Measurements from ENCODE around the gene WNT9B. TPM values are rescaled to one million over a fixed set of nuclear protein-coding genes. Genes with fewer than 3 reads are reported as not detected.
A peak's percentile ranks its signal among the peaks of the same experiment; 100 is the strongest.

WNT9B gene
- total and polyA plus RNA-seq, 2 experiments from 2014 or later: 0.17 TPM; not detected in 1

DNA sequence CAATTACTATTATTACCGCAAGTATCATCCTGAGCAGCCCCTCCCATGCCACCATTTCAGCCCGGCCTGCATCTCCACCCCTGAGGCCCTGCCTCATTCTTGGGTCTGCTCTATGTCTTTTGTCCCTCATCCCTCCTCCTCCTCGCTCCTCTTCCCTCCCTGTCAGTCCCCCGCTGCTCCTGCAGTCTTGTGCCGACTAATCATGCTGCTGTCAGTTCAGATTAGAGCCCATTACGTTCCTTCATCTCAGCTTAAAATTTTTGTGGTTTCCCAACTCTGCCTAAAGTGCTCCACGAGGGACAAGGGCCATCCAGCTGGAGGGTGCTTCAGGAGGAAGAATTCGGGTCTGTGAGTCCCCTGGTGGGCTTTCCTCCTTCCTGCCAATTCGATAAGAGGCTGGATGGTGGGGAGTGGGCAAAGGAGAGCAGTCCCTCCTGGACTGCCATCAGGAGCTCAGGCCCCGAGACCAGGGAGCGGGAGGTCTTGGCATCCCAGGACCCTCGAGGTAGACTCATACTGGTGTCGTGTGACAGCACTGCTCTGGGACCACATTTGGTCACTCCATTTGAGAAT lies 38.7 kb downstream of the WNT9B start:
- ATAC-seq (peak; percentile 18; the same call in 1 of the 3 replicates), DNase-seq (ENCODE audit: low spot score) (no peak)
- Mint-ChIP-seq H3K36me3 (ENCODE audit: low read depth) (no peaks in the 10 kb centered on the region), H3K27ac (no peak overlapping the region), H3K27me3 (ENCODE audit: insufficient read depth, low read depth, poor library complexity) (peaks cover 13% of the 10 kb centered on the region), H3K4me3 (no peak overlapping the region), H3K4me1 (peaks cover 8% of the 10 kb centered on the region; the same call in 2 of the 3 replicates), H3K9me3 (no peaks in the 10 kb centered on the region)
- H3K9me2 ChIP-seq (ENCODE audit: insufficient read depth): no peaks in the 10 kb centered on the region
- H3F3A ChIP-seq (replicated peaks; ENCODE audit: low read depth): no peaks in the 10 kb centered on the region
- no peak overlapping the region for H3K27ac ChIP-seq (ENCODE audit: low read depth)
- TF ChIP-seq ZNF331 (CRISPR knock-in tag; IDR thresholded peaks at IDR 0.05; ENCODE audit: low read depth): no peak
- TF ChIP-seq, protein P1, sequence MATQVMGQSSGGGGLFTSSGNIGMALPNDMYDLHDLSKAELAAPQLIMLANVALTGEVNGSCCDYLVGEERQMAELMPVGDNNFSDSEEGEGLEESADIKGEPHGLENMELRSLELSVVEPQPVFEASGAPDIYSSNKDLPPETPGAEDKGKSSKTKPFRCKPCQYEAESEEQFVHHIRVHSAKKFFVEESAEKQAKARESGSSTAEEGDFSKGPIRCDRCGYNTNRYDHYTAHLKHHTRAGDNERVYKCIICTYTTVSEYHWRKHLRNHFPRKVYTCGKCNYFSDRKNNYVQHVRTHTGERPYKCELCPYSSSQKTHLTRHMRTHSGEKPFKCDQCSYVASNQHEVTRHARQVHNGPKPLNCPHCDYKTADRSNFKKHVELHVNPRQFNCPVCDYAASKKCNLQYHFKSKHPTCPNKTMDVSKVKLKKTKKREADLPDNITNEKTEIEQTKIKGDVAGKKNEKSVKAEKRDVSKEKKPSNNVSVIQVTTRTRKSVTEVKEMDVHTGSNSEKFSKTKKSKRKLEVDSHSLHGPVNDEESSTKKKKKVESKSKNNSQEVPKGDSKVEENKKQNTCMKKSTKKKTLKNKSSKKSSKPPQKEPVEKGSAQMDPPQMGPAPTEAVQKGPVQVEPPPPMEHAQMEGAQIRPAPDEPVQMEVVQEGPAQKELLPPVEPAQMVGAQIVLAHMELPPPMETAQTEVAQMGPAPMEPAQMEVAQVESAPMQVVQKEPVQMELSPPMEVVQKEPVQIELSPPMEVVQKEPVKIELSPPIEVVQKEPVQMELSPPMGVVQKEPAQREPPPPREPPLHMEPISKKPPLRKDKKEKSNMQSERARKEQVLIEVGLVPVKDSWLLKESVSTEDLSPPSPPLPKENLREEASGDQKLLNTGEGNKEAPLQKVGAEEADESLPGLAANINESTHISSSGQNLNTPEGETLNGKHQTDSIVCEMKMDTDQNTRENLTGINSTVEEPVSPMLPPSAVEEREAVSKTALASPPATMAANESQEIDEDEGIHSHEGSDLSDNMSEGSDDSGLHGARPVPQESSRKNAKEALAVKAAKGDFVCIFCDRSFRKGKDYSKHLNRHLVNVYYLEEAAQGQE (IDR thresholded peaks at IDR 0.05; ENCODE audit: unreplicated experiment): no peak
- no peak for TF ChIP-seq JUNB (IDR thresholded peaks at IDR 0.05; ENCODE audit: unreplicated experiment)
- TF ChIP-seq, protein P2, sequence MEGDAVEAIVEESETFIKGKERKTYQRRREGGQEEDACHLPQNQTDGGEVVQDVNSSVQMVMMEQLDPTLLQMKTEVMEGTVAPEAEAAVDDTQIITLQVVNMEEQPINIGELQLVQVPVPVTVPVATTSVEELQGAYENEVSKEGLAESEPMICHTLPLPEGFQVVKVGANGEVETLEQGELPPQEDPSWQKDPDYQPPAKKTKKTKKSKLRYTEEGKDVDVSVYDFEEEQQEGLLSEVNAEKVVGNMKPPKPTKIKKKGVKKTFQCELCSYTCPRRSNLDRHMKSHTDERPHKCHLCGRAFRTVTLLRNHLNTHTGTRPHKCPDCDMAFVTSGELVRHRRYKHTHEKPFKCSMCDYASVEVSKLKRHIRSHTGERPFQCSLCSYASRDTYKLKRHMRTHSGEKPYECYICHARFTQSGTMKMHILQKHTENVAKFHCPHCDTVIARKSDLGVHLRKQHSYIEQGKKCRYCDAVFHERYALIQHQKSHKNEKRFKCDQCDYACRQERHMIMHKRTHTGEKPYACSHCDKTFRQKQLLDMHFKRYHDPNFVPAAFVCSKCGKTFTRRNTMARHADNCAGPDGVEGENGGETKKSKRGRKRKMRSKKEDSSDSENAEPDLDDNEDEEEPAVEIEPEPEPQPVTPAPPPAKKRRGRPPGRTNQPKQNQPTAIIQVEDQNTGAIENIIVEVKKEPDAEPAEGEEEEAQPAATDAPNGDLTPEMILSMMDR (conservative IDR thresholded peaks at IDR 0.05; ENCODE audit: low read depth in 2 of 2): no peak
- TF ChIP-seq, protein P3, sequence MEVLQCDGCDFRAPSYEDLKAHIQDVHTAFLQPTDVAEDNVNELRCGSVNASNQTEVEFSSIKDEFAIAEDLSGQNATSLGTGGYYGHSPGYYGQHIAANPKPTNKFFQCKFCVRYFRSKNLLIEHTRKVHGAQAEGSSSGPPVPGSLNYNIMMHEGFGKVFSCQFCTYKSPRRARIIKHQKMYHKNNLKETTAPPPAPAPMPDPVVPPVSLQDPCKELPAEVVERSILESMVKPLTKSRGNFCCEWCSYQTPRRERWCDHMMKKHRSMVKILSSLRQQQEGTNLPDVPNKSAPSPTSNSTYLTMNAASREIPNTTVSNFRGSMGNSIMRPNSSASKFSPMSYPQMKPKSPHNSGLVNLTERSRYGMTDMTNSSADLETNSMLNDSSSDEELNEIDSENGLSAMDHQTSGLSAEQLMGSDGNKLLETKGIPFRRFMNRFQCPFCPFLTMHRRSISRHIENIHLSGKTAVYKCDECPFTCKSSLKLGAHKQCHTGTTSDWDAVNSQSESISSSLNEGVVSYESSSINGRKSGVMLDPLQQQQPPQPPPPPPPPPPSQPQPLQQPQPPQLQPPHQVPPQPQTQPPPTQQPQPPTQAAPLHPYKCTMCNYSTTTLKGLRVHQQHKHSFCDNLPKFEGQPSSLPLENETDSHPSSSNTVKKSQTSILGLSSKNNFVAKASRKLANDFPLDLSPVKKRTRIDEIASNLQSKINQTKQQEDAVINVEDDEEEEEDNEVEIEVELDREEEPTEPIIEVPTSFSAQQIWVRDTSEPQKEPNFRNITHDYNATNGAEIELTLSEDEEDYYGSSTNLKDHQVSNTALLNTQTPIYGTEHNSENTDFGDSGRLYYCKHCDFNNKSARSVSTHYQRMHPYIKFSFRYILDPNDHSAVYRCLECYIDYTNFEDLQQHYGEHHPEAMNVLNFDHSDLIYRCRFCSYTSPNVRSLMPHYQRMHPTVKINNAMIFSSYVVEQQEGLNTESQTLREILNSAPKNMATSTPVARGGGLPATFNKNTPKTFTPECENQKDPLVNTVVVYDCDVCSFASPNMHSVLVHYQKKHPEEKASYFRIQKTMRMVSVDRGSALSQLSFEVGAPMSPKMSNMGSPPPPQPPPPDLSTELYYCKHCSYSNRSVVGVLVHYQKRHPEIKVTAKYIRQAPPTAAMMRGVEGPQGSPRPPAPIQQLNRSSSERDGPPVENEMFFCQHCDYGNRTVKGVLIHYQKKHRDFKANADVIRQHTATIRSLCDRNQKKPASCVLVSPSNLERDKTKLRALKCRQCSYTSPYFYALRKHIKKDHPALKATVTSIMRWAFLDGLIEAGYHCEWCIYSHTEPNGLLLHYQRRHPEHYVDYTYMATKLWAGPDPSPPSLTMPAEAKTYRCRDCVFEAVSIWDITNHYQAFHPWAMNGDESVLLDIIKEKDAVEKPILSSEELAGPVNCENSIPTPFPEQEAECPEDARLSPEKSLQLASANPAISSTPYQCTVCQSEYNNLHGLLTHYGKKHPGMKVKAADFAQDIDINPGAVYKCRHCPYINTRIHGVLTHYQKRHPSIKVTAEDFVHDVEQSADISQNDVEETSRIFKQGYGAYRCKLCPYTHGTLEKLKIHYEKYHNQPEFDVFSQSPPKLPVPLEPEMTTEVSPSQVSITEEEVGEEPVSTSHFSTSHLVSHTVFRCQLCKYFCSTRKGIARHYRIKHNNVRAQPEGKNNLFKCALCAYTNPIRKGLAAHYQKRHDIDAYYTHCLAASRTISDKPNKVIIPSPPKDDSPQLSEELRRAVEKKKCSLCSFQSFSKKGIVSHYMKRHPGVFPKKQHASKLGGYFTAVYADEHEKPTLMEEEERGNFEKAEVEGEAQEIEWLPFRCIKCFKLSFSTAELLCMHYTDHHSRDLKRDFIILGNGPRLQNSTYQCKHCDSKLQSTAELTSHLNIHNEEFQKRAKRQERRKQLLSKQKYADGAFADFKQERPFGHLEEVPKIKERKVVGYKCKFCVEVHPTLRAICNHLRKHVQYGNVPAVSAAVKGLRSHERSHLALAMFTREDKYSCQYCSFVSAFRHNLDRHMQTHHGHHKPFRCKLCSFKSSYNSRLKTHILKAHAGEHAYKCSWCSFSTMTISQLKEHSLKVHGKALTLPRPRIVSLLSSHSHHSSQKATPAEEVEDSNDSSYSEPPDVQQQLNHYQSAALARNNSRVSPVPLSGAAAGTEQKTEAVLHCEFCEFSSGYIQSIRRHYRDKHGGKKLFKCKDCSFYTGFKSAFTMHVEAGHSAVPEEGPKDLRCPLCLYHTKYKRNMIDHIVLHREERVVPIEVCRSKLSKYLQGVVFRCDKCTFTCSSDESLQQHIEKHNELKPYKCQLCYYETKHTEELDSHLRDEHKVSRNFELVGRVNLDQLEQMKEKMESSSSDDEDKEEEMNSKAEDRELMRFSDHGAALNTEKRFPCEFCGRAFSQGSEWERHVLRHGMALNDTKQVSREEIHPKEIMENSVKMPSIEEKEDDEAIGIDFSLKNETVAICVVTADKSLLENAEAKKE (CRISPR knock-in tag; IDR thresholded peaks at IDR 0.05): no peak
- TF ChIP-seq STAT1 (IDR thresholded peaks at IDR 0.05; ENCODE audit: unreplicated experiment): no peak
- TF ChIP-seq EZH2phosphoT487 (IDR thresholded peaks at IDR 0.05; ENCODE audit: unreplicated experiment): no peak
- no peak for TF ChIP-seq NANOG (IDR thresholded peaks at IDR 0.05; ENCODE audit: borderline replicate concordance)
- no peak for TF ChIP-seq POLR2AphosphoS5 (IDR thresholded peaks at IDR 0.05; ENCODE audit: low read depth)
- TF ChIP-seq, protein P4, sequence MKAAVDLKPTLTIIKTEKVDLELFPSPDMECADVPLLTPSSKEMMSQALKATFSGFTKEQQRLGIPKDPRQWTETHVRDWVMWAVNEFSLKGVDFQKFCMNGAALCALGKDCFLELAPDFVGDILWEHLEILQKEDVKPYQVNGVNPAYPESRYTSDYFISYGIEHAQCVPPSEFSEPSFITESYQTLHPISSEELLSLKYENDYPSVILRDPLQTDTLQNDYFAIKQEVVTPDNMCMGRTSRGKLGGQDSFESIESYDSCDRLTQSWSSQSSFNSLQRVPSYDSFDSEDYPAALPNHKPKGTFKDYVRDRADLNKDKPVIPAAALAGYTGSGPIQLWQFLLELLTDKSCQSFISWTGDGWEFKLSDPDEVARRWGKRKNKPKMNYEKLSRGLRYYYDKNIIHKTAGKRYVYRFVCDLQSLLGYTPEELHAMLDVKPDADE (IDR thresholded peaks at IDR 0.05): no peak
- no peak for TF ChIP-seq CREB1 (CRISPR knock-in tag; IDR thresholded peaks at IDR 0.05; ENCODE audit: low read depth)
- no peak for TF ChIP-seq ZNF114 (CRISPR knock-in tag; IDR thresholded peaks at IDR 0.05)
- TF ChIP-seq EZH2 (IDR thresholded peaks at IDR 0.05; ENCODE audit: low read depth, unreplicated experiment): no peak
- H3K4me3 ChIP-seq: no peak overlapping the region
- H3K4me1 ChIP-seq (ENCODE audit: insufficient read depth): peaks cover 8% of the 10 kb centered on the region
- H3K4me2 ChIP-seq: no peak overlapping the region
- H2AFZ ChIP-seq: no peak overlapping the region
- H3K27me3 ChIP-seq (ENCODE audit: insufficient read depth): no peaks in the 10 kb centered on the region
- no peaks in the 10 kb centered on the region; the same call in 1 of the 2 replicates for H4K20me1 ChIP-seq (replicated peaks; ENCODE audit: insufficient read depth)
- no peaks in the 10 kb centered on the region for H3K79me2 ChIP-seq (replicated peaks; ENCODE audit: insufficient read depth)
- no peaks in the 10 kb centered on the region for H3K36me3 ChIP-seq (ENCODE audit: insufficient read depth)

Data from GM23338 (cell line).